ENCODE results near the gene SLC4A7.

- no peak for TF ChIP-seq CTCF (IDR thresholded peaks at IDR 0.05; ENCODE audit: insufficient read depth, low read length)
- no peak for TF ChIP-seq POLR2AphosphoS5 (IDR thresholded peaks at IDR 0.05; ENCODE audit: low read depth)
- no peak for TF ChIP-seq GABPA (IDR thresholded peaks at IDR 0.05; ENCODE audit: low read depth)
Measured at GRCh38 chr3:27342267-27342666, 141.9 kb downstream of the SLC4A7 start.

Measured in HL-60 (cell line).